Measurements from ENCODE around the gene APPL2. TPM values are rescaled to one million over a fixed set of nuclear protein-coding genes. Genes with fewer than 3 reads are reported as not detected.

APPL2 gene
- total and polyA plus RNA-seq, 2 donors (not counting 1 experiment from before 2014, with no cell fraction given) = 20.5 to 58.3 TPM

- Mint-ChIP-seq H3K4me3 (no peak overlapping the region), H3K27ac (no peak overlapping the region), H3K27me3 (peaks cover 3% of the 10 kb centered on the region), H3K4me1 (no peaks in the 10 kb centered on the region), H3K9me3 (ENCODE audit: insufficient read depth) (no peaks in the 10 kb centered on the region)
- CTCF ChIA-PET = no interaction called here
- intact Hi-C loops (cut with micrococcal nuclease) = no loop called here
- Histone ChIP-seq H3K9me3 (ENCODE audit: control extremely low read depth in 1 of 3, control insufficient read depth in 2 of 3, insufficient read depth in 1 of 3, low read length in 2 of 3) (peaks cover 0 to 3% (median 0%) of the 10 kb centered on the region in 3 donors), H3K27ac (ENCODE audit: low read length in 2 of 2) (no peak overlapping the region), H3K4me2 (replicated peaks; ENCODE audit: low read depth, low read length, poor library complexity, severe bottlenecking) (no peak overlapping the region), H3K4me1 (ENCODE audit: control insufficient read depth in 2 of 2, insufficient read depth in 2 of 2, low read length in 2 of 2) (no peaks in the 10 kb centered on the region), H3K9ac (ENCODE audit: low read length) (no peak overlapping the region), H4K20me1 (ENCODE audit: control insufficient read depth, insufficient read depth, low read length, poor library complexity, severe bottlenecking) (no peaks in the 10 kb centered on the region), H2AFZ (ENCODE audit: insufficient read depth, low read depth, low read length, poor library complexity, severe bottlenecking) (no peak overlapping the region), H3K36me3 (replicated peaks in 1 of 2; ENCODE audit: control extremely low read depth in 1 of 2, control insufficient read depth in 1 of 2, extremely low read depth in 1 of 2, insufficient read depth in 2 of 2, low read length in 1 of 2) (no peaks in the 10 kb centered on the region), H3K4me3 (ENCODE audit: control extremely low read depth in 1 of 5, extremely low read depth in 1 of 5, insufficient read depth in 1 of 5, low read depth in 2 of 5, low read length in 4 of 5) (no peak overlapping the region), H3K79me2 (ENCODE audit: control insufficient read depth, insufficient read depth, low read length) (no peaks in the 10 kb centered on the region), H3K27me3 (replicated peaks in 1 of 4; ENCODE audit: control extremely low read depth in 1 of 4, control insufficient read depth in 3 of 4, insufficient read depth in 4 of 4, low read length in 3 of 4) (no peaks in the 10 kb centered on the region)
- no peak for TF ChIP-seq CTCF (IDR thresholded peaks at IDR 0.05)
- no peak for TF ChIP-seq EZH2 (IDR thresholded peaks at IDR 0.05; ENCODE audit: borderline replicate concordance, insufficient read depth, low read depth, low read length, poor library complexity, severe bottlenecking)
- POLR2A ChIA-PET = no interaction called here
- ATAC-seq (ENCODE audit: low read depth) (no peak), DNase-seq (no peak)
- WGBS (ENCODE audit: insufficient coverage) = 100% methylated on average over 1 of the region's 4 CpGs
Observed at GRCh38 chr12:105278043-105278697, 42.2 kb upstream of the APPL2 start.

DNA sequence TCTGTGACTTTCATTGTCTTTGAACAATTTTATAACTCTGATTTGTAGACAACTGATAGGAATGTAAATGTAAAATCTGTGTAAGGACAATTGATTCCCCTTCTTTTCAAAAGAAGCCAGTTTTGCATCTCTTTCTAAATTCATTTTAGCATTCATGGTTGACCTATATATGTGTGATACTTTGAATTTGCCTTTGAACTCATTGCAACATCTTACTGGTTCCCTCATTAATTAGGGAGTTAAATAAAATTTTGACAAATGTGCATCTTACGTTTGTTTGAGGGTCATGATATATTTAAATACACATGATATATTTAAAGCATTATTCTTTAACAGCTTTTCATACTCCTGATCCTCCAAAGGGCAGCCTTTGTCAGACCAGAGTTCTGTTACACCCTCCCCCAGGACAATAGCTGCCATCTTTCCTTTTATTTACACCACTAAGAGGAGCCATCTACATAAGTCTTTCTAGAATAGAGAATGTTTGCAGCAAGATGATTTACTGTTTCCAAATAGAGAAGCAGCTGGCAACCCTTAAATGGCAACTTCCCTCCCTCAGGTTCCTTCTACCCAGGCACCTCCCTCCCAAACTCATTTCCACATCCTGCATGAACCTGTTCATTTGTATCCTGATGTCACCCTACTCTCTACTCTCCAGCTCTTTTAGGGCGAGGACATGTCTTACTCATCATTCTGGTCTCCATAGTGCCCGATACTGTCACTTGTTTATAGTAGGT is 40.2 kb upstream of the APPL2 start:
- H3K79me2 ChIP-seq (ENCODE audit: control insufficient read depth, insufficient read depth, low read length) = no peaks in the 10 kb centered on the region
- Mint-ChIP-seq H3K4me3 (no peak overlapping the region), H3K4me1 (no peaks in the 10 kb centered on the region), H3K27me3 (peaks cover 3% of the 10 kb centered on the region), H3K27ac (no peak overlapping the region), H3K9me3 (ENCODE audit: insufficient read depth) (no peaks in the 10 kb centered on the region)
- H3K9ac ChIP-seq (ENCODE audit: low read length) = no peak overlapping the region
- H3K4me3 ChIP-seq (ENCODE audit: control extremely low read depth in 1 of 5, extremely low read depth in 1 of 5, insufficient read depth in 1 of 5, low read depth in 2 of 5, low read length in 4 of 5) = no peak overlapping the region
- H3K4me1 ChIP-seq (ENCODE audit: control insufficient read depth in 2 of 2, insufficient read depth in 2 of 2, low read length in 2 of 2) = no peaks in the 10 kb centered on the region
- POLR2A ChIA-PET = no interaction called here
- H2AFZ ChIP-seq (ENCODE audit: insufficient read depth, low read depth, low read length, poor library complexity, severe bottlenecking) = no peak overlapping the region
- no peak overlapping the region for H3K27ac ChIP-seq (ENCODE audit: low read length in 2 of 2)
- H4K20me1 ChIP-seq (ENCODE audit: control insufficient read depth, insufficient read depth, low read length, poor library complexity, severe bottlenecking) = no peaks in the 10 kb centered on the region
- WGBS (ENCODE audit: insufficient coverage) = no CpG with 5 or more reads among the region's 3 CpGs
- intact Hi-C loops (cut with micrococcal nuclease) = no loop called here
- DNase-seq (no peak), ATAC-seq (ENCODE audit: low read depth) (no peak)
- peaks cover 0 to 3% (median 0%) of the 10 kb centered on the region in 3 donors for H3K9me3 ChIP-seq (ENCODE audit: control extremely low read depth in 1 of 3, control insufficient read depth in 2 of 3, insufficient read depth in 1 of 3, low read length in 2 of 3)
- no peak for TF ChIP-seq EZH2 (IDR thresholded peaks at IDR 0.05; ENCODE audit: borderline replicate concordance, insufficient read depth, low read depth, low read length, poor library complexity, severe bottlenecking)
- no peak for TF ChIP-seq CTCF (IDR thresholded peaks at IDR 0.05)
- no peak overlapping the region for H3K4me2 ChIP-seq (replicated peaks; ENCODE audit: low read depth, low read length, poor library complexity, severe bottlenecking)
- no peaks in the 10 kb centered on the region for H3K36me3 ChIP-seq (replicated peaks in 1 of 2; ENCODE audit: control extremely low read depth in 1 of 2, control insufficient read depth in 1 of 2, extremely low read depth in 1 of 2, insufficient read depth in 2 of 2, low read length in 1 of 2)
- no peaks in the 10 kb centered on the region for H3K27me3 ChIP-seq (replicated peaks in 1 of 4; ENCODE audit: control extremely low read depth in 1 of 4, control insufficient read depth in 3 of 4, insufficient read depth in 4 of 4, low read length in 3 of 4)
- CTCF ChIA-PET = no interaction called here

Data from B cell (primary cell).